Urothelium cell line (cell line): ENCODE results near the gene CPEB4.

ENCODE experiments used
- DNase-seq: peaks from one replicate; pipeline ENCODE4 v3.0.0; 2011; ENCODE audit warnings: low spot score, mixed read lengths
- FAIRE-seq: peaks from 2 replicates; lab custom pipeline; 2011; peaks lifted over from hg19 to GRCh38; lab: Jason Lieb, UNC

CPEB4 gene

DNA sequence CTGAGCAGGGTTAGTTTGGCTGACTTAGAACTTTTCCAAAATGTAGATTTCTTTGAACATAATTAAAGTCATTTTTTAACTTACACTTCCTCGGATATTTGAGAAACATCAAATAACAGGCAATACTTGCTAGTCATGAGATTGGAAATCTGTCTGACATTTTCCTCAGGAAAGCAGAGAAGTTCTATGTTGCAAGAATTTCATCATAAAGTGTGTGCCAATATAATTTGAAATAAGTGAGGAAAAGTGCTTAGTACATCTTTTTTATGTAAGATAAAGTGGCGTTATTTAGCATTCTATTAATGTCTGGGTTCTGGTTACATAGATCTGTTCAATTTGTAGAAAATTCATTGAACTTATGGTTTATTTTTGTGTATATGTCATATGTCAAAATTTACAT, 52.1 kb downstream of the CPEB4 start:
- FAIRE-seq (no peak), DNase-seq (no peak)

DNA sequence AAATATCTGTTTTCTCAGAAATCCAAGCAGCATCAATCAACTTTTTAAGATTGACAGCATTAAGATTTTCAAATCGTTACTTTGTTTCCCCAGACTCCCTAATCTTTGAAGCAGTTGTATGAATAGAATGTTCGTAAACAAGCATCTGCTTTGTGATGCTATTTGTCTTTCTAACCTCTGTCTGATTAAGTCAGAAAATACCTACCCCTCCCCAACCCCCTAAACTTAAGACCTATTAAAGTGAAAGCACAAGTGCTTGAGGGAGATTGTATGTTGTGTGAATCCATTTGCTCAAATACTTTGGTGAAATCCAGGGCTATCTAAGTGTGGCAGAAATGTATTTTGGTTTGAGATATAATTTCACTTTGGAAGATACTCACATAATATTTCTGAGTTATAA, 53.0 kb downstream of the CPEB4 start:
- FAIRE-seq (no peak), DNase-seq (no peak)

DNA sequence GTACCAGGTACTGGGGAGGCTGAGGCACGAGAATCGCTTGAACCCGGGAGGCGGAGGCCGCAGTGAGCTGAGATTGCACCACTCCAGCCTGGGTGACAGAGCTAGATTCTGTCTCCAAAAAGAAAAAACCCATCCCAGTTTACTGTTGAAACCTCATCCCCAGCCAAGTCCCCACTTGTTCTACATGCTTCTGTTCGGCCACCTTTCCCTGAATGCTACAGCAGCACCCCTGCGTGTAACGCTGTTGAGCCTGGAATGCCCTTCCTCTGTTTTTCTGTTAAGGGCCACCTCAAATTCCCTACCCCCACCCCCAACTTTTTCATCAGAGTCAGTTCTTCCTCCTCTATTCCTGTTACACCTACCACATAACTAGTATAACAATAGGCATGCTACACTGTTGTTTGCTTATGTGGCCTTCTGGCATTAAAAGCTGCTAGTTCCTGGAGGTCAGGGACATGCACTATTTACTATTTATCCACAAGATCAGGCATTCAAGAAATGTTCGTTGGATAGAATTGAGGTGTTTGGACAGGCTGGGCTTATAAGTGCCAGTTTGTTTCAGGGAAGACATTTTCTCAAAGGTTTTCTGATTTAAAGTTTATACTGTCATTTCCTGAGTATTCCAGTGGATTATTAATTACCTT, 53.7 kb downstream of the CPEB4 start:
- DNase-seq (no peak), FAIRE-seq (no peak)

DNA sequence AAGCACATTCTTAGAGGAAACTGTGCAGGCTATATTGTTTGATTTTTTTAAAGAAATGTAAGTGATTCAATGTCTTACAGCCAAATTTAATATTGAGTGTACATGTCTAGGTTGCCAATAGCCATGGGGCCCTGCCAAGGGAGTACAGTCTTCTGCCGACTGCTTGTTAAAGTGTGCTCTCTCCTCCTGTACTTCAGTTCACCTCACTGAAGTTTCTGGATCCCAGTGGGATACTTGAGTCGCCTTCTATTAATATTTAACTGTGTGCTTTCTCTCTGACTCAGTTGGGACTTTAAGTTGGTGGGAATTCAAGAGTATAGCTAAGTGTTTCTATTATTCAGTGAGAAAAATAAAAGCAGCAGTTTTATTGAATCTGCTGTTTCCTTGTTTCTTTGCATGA, 56.4 kb downstream of the CPEB4 start:
- DNase-seq, result no peak
- no peak for FAIRE-seq

DNA sequence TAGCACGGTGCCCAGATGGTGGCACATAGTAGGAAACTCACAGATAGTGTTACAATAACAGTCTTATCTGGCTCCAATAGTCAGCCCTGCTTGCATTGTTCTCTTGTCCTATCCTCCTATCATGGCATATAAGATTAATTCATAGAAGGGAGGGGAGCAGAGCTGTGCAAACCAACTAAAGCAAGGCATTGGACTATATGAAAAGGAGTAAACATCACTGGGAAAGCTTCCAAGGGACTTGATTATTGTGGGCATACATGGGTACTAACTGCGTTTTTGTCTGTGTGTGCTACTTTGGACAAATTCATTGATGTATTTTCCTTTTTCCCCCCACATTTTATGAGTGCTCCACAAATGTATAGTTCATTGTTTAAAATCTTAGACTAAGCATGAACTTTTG, 57.0 kb downstream of the CPEB4 start:
- no peak for FAIRE-seq
- no peak for DNase-seq

DNA sequence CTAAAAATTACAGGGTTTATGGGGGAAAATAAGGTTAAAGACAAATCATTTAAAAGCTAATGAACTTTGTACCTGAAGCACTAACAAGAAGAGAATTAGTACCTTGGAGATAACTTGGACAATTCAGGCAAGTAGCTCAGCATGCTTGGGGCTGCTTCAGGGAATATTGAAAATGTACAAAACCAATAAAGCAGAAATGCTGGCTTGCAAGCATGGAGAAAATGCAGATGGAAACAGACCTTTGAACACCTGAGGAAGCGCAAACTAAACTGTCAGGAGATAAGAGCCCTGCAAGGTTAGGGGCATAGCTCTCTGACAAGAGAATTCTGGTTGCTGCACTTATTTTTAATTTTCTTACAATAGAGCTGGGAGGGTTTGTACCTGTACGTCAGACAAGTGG, 58.2 kb downstream of the CPEB4 start:
- DNase-seq (no peak), FAIRE-seq (no peak)

DNA sequence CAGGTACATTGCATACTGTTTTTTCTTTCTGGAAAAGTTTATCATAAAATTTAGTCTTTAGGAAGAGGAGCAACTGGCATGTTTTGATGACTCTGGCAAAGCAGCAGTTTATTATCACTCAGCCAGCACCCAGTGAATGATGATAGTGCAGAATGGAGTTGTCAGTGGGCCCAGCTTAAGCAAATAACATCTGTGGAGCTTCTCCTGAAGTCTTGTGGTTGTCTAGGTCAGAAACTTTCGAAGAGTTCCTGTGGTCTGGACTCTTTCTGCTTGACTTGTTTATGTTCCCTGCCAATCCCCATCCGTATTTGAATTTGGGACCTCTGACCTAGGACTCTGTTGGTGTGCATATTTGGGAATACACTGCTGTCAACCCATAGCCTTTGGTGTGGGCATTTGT, 62.7 kb downstream of the CPEB4 start:
- FAIRE-seq (no peak), DNase-seq (no peak)

DNA sequence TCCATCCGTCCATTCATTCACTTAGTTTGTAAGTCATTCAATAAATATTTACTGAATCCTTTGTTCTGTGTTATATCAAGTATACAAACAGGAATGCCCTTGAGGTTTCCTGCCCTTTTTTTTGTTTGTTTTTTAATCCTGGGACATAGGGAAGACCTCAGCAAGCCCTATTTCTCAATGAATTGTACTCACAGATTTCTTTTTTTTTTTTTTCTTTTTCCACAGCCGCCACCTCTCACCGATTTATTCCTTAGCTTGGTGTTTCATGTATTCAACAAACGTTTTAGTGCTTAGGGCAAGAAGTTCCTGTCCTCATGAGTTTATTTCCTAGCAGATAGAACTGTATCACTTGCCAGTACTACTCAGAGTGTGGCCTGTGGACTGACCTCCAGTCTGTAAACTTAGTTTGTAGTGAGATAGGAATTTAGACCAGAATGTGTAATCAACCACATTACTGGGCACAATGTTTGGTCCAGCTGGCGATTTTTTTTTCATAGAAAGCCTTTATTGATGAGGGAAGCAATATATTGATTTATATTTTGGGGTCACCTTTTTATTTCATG, 65.5 kb downstream of the CPEB4 start:
- DNase-seq (no peak), FAIRE-seq (no peak)

DNA sequence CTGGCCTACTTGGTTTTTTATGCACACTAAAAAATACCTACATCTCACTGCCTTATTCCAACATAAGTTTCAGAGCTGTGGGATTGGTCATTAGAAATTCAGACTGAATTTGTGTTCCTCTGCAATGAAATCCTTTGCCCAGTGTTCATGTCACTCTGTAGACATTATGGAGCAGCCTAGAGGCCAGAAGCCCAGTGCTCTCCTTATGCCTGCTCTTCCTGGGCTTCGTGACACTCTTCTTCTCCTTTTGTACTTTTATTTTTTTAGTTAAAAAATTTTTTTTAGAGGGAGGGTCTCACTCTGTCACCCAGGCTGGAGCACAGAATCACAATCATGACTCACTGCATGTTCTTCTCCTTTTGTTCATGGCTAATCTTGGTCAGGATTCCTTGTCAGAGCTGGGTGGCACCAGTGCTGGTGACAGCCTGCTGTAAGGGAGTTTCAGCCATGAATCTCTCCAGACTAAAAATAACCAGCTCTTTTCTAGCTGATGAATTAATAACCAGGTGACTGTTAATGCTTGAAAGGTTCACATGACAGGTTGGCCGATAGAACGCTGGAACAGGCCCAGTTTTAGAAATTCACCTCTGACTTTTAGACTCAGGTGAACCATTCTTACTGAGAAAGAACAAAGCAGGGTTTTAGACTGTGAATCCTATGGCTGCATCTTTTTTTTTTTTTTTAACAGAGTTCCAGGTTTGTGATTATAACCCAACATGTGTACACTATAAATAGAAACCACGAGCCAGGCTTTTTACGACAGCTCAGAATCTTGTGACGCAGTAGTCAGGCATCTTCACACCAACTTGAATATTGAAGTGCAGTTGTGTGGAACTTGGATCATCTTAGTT, 66.7 kb downstream of the CPEB4 start:
- FAIRE-seq (no peak), DNase-seq (no peak)

DNA sequence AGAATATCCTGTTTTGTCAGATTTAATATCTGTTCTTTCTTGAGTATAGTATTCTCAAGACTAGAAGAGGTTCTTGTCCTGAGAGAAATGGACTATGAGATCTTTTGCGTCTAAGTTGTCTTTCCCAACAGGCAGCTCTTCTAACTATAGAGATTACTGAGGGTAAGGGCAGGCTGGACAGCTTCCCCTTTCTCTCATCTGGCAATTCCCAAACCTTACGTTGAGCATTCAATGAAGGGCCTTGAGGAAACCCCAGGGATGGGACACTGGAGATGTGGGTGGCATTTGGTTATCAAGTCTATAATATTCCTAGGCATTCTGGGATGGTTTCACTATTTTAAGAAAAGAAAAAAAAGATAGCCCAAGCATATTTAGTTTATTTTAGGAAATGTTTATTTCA, 72.8 kb downstream of the CPEB4 start:
- FAIRE-seq (no peak), DNase-seq (no peak)

DNA sequence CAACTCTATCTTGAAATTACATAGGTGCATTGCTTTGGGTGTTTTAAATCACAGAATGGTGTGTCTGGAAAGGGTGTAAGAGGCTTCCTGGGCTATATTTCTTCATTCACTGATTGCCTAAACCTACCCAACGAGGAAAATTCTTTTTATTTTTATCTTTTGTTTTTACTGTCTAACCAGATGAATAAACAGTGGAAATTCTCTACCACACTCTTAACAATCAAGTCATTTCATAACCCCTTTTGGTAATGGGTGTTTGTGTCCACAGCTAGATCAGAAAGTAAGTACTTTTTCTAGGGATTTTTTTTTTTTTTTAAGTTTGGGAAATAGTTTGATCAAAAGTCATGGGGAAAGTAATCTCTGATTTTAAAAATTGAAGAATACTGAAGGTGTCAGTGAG, 73.3 kb downstream of the CPEB4 start:
- DNase-seq (no peak), FAIRE-seq (no peak)

DNA sequence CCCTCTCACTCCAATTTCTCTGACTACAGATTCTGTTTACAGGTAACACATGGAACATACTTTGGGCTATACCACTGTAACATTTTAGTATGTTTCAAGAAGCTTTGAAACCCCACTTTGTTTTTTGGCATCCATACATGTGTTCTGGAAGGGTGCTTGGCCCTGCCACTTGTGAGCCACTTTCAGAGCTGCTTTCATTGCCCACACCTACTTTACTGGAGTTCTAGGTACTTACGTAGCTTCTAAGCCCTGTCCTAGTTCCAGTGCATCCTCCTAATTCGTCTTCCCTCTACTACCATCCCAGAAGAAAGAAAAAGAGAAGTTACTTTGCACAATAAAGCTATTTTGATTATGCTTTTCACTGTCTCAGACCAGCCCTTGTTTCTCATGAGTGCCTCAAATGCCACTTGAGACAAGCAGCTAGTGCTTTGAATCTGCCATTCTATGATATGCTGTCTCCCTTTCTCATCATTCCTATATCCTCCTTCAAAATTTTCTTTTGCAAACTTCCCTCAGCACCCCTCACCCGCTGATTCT, 74.4 kb downstream of the CPEB4 start:
- FAIRE-seq (no peak), DNase-seq (no peak)

DNA sequence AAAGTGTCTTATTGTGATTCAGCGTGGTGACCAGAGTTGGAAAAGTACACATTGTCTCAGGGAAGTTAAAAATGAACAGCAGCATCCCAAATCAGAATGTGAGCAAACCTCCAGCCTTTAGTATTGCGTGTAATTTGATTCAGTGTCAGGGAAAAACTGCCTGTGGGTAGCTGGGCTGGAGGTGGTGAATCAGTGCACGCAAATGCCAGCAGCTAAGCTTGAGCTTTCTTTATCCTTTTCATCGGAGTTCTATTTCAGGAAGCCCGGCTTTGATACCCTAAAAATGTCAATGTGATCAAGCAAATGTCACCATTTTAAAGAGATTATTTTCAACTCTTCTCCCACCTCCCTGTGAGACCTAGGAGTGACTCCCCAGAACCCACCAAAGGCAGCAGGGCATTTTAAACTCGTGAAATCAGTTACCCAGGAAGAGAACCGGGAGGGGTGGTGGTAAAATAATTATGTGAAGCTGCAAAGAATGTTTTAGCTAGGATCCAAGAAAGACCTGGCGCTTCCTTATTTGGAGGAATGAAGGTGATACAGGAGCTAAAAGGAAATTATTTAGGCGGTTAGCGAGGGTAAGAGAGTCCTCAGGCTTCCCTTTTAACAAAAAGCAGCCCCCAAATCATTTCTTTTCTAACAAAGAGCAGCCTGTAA, 75.2 kb downstream of the CPEB4 start:
- DNase-seq, result no peak
- FAIRE-seq, result no peak

DNA sequence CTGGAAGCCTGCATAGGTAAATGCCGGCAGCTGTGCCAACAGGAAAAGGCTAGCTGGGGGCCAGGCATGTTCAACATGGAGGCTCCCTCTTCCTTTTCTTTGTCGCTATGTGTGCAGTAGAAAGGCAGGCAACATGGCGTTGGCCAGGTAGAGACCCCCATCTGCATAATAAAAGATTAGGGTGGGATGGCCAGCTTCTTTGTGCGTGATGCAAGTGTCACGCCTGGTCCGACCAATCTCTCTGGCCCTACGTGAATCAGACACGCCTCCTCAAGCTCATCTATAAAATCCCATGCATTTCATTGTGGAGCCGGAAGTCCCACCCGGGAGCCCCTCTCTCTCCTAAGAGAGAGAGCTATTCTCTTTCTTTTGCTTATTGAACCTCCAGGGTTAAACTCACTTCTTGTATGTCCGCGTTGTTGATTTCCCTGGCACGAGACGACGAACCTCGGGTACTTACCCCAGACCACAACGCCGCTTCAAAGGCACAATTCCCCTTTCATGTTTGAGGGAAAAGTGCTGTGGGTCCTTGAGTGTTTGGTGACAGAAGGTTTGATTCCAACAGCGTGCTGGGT, 75.8 kb downstream of the CPEB4 start:
- DNase-seq, result no peak
- FAIRE-seq, result no peak

DNA sequence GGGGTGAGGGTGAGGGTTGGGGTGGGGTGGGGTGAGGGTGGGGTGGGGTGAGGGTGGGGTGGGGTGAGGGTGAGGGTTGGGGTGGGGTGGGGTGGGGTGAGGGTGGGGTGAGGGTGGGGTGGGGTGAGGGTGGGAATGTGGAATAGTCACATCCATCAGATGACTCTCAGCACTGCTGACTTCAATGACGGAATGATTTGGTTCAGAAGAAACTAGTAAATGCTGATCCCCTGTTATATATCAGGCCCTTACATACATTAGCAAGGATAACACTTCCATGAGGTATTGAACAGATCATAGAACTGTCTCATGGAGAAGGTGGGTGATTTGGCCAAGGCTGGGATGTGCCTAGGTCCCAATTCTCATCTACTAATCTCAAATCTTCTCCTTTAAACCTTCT, 76.4 kb downstream of the CPEB4 start:
- DNase-seq (no peak), FAIRE-seq (no peak)

DNA sequence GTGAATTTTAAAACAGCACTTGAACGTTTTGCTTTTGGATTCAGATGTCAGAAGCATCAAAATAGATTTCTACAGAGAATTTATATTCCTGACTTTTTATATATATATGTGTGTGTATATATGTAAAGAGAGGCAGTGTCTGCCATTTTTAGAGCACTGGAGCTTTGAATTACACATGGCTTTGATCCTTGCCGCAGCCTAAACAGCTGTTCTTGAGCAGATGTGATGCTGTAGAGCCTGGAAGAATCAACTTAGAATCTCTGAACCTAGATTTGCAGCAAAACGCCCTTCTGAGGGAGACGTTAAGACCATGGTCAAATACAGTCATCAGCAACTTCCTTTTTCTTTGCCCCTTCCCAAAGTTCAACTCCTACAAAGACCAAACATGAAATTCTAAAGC, 79.1 kb downstream of the CPEB4 start:
- FAIRE-seq (no peak), DNase-seq (no peak)

DNA sequence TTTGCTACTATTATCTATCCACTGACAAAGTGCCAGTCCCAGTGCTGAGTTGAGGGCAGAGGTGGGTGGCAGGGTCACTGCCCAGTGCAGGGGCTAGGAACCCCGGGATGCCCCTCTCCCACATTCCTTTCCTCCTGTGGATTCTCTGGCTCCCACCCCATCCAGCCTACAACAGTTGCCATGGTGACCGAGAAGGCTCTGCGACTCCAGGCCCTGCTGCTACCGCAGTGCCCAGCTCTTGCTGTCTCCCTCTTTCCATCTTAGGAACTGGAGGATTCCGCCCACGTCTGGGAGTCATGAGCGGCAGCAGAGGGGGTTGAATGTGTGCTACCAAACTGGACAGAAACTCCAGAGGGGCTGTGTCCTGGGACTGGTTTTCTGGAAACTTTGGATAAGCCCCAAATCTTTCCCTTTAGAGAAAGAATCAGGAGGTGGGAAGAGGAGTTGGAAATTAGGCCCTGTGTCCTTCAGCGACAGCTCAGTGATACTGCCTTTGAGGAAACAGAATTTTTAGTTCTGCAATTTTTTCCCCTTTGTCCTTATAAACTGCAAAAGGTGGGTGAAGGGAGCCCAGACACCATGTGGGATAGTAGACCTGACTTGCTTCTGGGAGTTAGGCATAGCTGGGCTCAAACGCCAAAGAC, 80.1 kb downstream of the CPEB4 start:
- DNase-seq (no peak), FAIRE-seq (no peak)

DNA sequence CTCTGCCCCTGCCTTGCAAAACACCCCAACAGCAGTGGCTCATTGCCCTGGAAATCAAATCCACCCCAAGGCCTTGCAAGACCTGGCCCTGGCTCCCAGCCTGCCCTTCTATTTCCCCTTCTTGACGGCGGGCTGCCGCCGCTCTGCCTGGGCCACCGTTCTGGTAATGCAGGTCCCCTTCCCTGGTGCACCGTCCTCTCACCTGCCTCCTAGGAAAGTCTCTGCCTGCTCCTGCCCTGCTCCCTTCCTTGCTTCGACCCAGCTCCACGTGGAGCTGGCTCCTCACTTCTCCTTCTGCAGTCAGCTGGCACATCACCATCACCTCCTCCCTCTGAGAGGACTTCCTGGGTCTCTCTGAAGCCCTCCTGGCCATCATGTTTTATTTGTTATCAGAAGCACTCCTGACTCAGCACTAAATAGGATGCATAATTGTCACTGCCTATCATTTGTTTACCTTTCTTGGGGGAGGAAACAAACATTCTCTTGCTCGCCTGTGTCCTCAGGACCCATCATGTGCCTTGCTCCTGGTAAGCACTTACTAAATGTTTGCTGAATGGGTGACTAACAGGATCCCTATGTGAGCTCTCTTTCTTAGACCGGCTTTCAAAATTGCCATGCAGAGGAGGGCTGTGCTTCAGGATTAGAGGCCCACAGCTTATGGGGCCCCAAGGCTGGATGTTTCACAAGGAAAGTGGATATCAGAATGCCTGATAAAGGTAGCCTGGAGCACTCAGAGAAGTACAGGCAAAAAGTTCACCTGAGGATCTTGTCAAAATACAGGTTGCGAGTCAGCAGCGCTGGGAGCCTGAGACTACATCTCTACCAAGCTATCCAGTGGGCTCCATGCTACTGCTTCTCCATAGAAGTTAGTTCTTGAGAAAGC, 81.3 kb downstream of the CPEB4 start:
- FAIRE-seq (no peak), DNase-seq (no peak)

DNA sequence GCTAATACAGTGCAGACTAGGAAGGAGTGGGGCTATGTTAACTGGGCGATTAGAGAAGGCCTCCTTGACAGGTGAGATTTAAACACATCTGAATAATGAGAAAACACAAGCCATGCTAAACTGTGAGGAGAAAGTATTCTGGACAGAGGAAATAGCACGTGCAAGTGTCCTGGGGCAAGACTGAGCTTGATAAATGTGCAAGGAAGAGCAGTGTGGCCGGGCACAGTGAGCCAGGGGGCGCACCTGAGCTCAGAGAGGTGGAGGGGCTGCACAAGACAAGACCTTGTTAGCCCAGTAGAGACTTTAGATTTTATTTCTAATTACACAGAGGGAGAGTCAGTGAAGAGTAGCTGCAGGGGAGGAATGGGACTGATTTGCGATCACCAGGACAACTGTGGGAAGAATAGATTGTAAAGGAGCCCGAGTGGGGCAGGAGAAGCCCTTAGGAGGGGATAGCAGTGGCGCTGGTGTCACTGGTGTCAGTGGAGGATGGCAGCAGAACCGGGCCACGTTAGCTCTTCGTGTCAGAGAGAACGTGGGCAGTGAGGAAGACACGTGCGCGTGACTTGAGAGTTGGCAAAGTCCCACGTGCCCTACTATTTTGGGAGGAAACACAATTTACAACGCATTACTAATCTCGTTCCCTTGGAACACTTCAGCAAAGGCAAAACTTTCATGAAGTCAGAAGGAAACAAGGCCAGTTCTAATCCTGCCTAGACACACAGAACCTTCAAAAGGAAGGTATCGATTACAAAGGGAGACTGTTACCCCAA, 82.9 kb downstream of the CPEB4 start:
- DNase-seq (no peak), FAIRE-seq (no peak)
